Fibroblast of lung (primary cell): ENCODE data around the gene CNN2. TPM values are rescaled to one million over a fixed set of nuclear protein-coding genes. Genes with fewer than 3 reads are reported as not detected.

Source experiments
- DNase-seq, 2 donors: peaks; one replicate each; pipeline versions ENCODE4 v3.0.0 to v3.0.0-alpha.2; 2010; ENCODE audit warnings: low read depth in 2 of 2
- H2AFZ ChIP-seq: 2 replicates; pipeline ENCODE4 v1.5.1; 2012; ENCODE audit warnings: low read length, control low read depth, inconsistent platforms
- H3K27ac ChIP-seq: 2 replicates; pipeline ENCODE4 v1.5.1; 2011; ENCODE audit warnings: low read length, control low read depth; ENCODE audit not compliant: insufficient read depth
- H3K27me3 ChIP-seq: 2 replicates; pipeline ENCODE4 v1.5.1; 2011; ENCODE audit warnings: mild to moderate bottlenecking, low read length; ENCODE audit not compliant: control insufficient read depth, insufficient read depth
- H3K36me3 ChIP-seq: 2 replicates; pipeline ENCODE4 v1.5.1; 2011; ENCODE audit warnings: low read length; ENCODE audit not compliant: control insufficient read depth, insufficient read depth
- H3K4me1 ChIP-seq: 2 replicates; pipeline ENCODE4 v1.5.1; 2011; ENCODE audit warnings: low read length; ENCODE audit not compliant: control insufficient read depth, insufficient read depth; ENCODE audit errors: extremely low read depth
- H3K4me2 ChIP-seq: 2 replicates; pipeline ENCODE4 v1.5.1; 2011; ENCODE audit warnings: low read length, control low read depth; ENCODE audit not compliant: insufficient read depth; ENCODE audit errors: extremely low read depth
- H3K4me3 ChIP-seq, 4 experiments: fragments of 200-600 bp in 1 of 4; sonication (generic) in 1 of 4; replicated peaks in 1 of 4; 2 replicates each; pipeline ENCODE4 v1.5.1; 2011 to 2016; ENCODE audit warnings: low read length in 4 of 4, low read depth in 3 of 4, mild to moderate bottlenecking in 3 of 4, control low read depth in 2 of 4, inconsistent platforms in 1 of 4, mixed read lengths in 1 of 4; ENCODE audit not compliant: insufficient read depth in 1 of 4; ENCODE audit errors: control extremely low read depth in 1 of 4
- H3K79me2 ChIP-seq: 2 replicates; pipeline ENCODE4 v1.5.1; 2012; ENCODE audit warnings: mild to moderate bottlenecking, low read length, inconsistent platforms; ENCODE audit not compliant: control insufficient read depth, insufficient read depth
- H3K9ac ChIP-seq: 2 replicates; pipeline ENCODE4 v1.5.1; 2011; ENCODE audit warnings: mild to moderate bottlenecking, low read length, control low read depth; ENCODE audit not compliant: insufficient read depth
- H3K9me3 ChIP-seq: 2 replicates; pipeline ENCODE4 v1.5.1; 2012; ENCODE audit warnings: low read depth, low read length; ENCODE audit not compliant: control insufficient read depth, insufficient read depth
- H4K20me1 ChIP-seq: 2 replicates; pipeline ENCODE4 v1.5.1; 2011; ENCODE audit warnings: low read length; ENCODE audit not compliant: control insufficient read depth, insufficient read depth; ENCODE audit errors: extremely low read depth
- EZH2 ChIP-seq: IDR thresholded peaks from 2 replicates; pipeline ENCODE4 v1.5.1; 2012; ENCODE audit warnings: low read length, control low read depth, mild to moderate bottlenecking; ENCODE audit errors: missing control alignments
- polyA plus RNA-seq, 2 donors: library from polyadenylated mRNA; depleted of rRNA in 1 of 2; stranded (reverse) in 1 of 2; unstranded in 1 of 2; fragments of >200 nt; gene quantifications; 2 replicates each; pipeline ENCODE4 v1.2.1, GENCODE V29; 2011 to 2012; ENCODE audit warnings: missing spikeins in 1 of 2
- total RNA-seq: library from RNA; depleted of rRNA; stranded (reverse); fragments of >200 nt; gene quantifications from 2 replicates; pipeline ENCODE4 v1.2.1, GENCODE V29; 2014
- TF ChIP-seq, protein P1 (sequence below), 2 donors: IDR thresholded peaks in 1 of 2; conservative IDR thresholded peaks in 1 of 2; 1 replicate in 1 of 2; 2 replicates in 1 of 2; pipeline ENCODE4 v1.5.1; 2011 to 2012; ENCODE audit warnings: low read length in 2 of 2, control low read depth in 1 of 2, inconsistent platforms in 1 of 2, low read depth in 1 of 2, mild to moderate bottlenecking in 1 of 2

Gene CNN2
- total and polyA plus RNA-seq, 2 donors (not counting 1 experiment from before 2014, with no cell fraction given), result 194 to 473 TPM

DNA sequence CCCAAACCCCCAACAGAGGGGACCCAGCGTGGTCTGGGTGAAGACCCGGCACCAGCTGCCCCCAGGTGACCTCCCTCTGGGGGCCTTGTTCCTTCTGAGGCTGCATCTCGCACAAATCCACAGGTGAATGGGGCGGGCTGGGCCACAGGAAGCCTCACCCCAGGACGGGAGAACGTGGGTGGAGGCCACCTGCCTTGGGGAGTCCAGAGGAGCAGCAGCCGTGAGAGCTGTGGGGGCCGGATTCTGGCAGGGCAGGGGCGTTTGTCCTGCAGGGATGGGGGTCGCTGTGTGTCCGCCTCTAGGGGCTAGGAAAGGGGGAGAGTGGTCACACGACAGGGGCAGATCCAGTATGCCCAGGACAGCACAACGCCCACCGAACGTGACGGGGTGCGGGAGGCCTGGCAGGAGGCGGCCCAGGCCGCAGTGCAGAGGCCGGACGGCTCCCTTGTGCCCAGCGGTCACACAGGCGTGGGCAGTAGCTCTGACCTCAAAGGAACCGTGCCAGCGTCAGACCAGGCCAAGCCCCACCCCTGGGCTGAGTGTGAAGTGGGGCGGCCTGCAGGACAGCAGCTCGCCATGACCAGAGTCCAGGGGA is 62.1 kb downstream of the CNN2 start:
- H4K20me1 ChIP-seq, result no peaks in the 10 kb centered on the region
- no peak for DNase-seq

More for the DNA sequence above, 62.1 kb downstream of the CNN2 start:
- H3K9ac ChIP-seq, result no peak overlapping the region
- H3K4me1 ChIP-seq, result no peaks in the 10 kb centered on the region
- no peak overlapping the region for H2AFZ ChIP-seq
- peaks cover 10% of the 10 kb centered on the region for H3K79me2 ChIP-seq
- no peaks in the 10 kb centered on the region for H3K9me3 ChIP-seq
- H3K36me3 ChIP-seq, result peaks cover 24% of the 10 kb centered on the region
- no peaks in the 10 kb centered on the region for H3K27me3 ChIP-seq
- no peak overlapping the region for H3K27ac ChIP-seq
- no peak overlapping the region for H3K4me3 ChIP-seq
- no peak for TF ChIP-seq EZH2
- TF ChIP-seq, protein P1, sequence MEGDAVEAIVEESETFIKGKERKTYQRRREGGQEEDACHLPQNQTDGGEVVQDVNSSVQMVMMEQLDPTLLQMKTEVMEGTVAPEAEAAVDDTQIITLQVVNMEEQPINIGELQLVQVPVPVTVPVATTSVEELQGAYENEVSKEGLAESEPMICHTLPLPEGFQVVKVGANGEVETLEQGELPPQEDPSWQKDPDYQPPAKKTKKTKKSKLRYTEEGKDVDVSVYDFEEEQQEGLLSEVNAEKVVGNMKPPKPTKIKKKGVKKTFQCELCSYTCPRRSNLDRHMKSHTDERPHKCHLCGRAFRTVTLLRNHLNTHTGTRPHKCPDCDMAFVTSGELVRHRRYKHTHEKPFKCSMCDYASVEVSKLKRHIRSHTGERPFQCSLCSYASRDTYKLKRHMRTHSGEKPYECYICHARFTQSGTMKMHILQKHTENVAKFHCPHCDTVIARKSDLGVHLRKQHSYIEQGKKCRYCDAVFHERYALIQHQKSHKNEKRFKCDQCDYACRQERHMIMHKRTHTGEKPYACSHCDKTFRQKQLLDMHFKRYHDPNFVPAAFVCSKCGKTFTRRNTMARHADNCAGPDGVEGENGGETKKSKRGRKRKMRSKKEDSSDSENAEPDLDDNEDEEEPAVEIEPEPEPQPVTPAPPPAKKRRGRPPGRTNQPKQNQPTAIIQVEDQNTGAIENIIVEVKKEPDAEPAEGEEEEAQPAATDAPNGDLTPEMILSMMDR (conservative IDR thresholded peaks at IDR 0.05 in 1 of 2, IDR thresholded peaks at IDR 0.05 in 1 of 2; ENCODE audit: low read depth in 1 of 2, low read length in 2 of 2), result no peak
- no peak overlapping the region for H3K4me2 ChIP-seq

Other genes with a start within 250 kb of the CNN2 start
- 67.5 and 83.1 TPM in 2 replicates for gene PTBP1, start 229.2 kb upstream of the CNN2 start, total RNA-seq
- 74.6 and 142 TPM in 2 replicates for gene PTBP1, start 229.2 kb upstream of the CNN2 start, polyA plus RNA-seq
- gene PLPPR3, start 204.7 kb upstream of the CNN2 start, total RNA-seq, result 1.5 and 2.5 TPM in 2 replicates
- 0.19 and 0.30 TPM in 2 replicates for gene PLPPR3, start 204.7 kb upstream of the CNN2 start, polyA plus RNA-seq
- 0.17 TPM in 1 of 2 replicates, not detected in the other for gene AZU1, start 198.8 kb upstream of the CNN2 start, total RNA-seq
- gene AZU1, start 198.8 kb upstream of the CNN2 start, polyA plus RNA-seq, result not detected in 2 replicates
- not detected in 2 replicates for gene PRTN3, start 185.6 kb upstream of the CNN2 start, total RNA-seq
- not detected in 2 replicates for gene PRTN3, start 185.6 kb upstream of the CNN2 start, polyA plus RNA-seq
- gene ELANE, start 174.3 kb upstream of the CNN2 start, total RNA-seq, result 0.51 and 0.66 TPM in 2 replicates
- gene ELANE, start 174.3 kb upstream of the CNN2 start, polyA plus RNA-seq, result 0.07 and 0.48 TPM in 2 replicates
- gene CFD, start 166.9 kb upstream of the CNN2 start, total RNA-seq, result 18.8 and 206 TPM in 2 replicates
- 1.00 and 3.3 TPM in 2 replicates for gene CFD, start 166.9 kb upstream of the CNN2 start, polyA plus RNA-seq
- 24.4 and 35.0 TPM in 2 replicates for gene MED16, start 133.4 kb upstream of the CNN2 start, total RNA-seq
- 19.3 and 26.2 TPM in 2 replicates for gene MED16, start 133.4 kb upstream of the CNN2 start, polyA plus RNA-seq
- gene RNU6-9, start 133.1 kb upstream of the CNN2 start, total RNA-seq, result not detected in 2 replicates
- gene RNU6-9, start 133.1 kb upstream of the CNN2 start, polyA plus RNA-seq, result not detected in 2 replicates
- gene R3HDM4, start 113.4 kb upstream of the CNN2 start, total RNA-seq, result 13.2 and 13.4 TPM in 2 replicates
- gene R3HDM4, start 113.4 kb upstream of the CNN2 start, polyA plus RNA-seq, result 20.9 and 25.5 TPM in 2 replicates
- gene KISS1R, start 109.3 kb upstream of the CNN2 start, total RNA-seq, result not detected in 2 replicates
- not detected in 2 replicates for gene KISS1R, start 109.3 kb upstream of the CNN2 start, polyA plus RNA-seq
- gene ARID3A, start 100.6 kb upstream of the CNN2 start, total RNA-seq, result 12.1 and 14.9 TPM in 2 replicates
- 6.4 and 8.7 TPM in 2 replicates for gene ARID3A, start 100.6 kb upstream of the CNN2 start, polyA plus RNA-seq
- 41.6 and 42.3 TPM in 2 replicates for gene WDR18, start 42.3 kb upstream of the CNN2 start, total RNA-seq
- 10.0 and 16.1 TPM in 2 replicates for gene WDR18, start 42.3 kb upstream of the CNN2 start, polyA plus RNA-seq
- 0.51 and 0.66 TPM in 2 replicates for gene GRIN3B, start 26.2 kb upstream of the CNN2 start, total RNA-seq
- 0.12 and 0.25 TPM in 2 replicates for gene GRIN3B, start 26.2 kb upstream of the CNN2 start, polyA plus RNA-seq
- 47.5 and 57.8 TPM in 2 replicates for gene TMEM259, start 5.5 kb upstream of the CNN2 start, total RNA-seq
- 67.1 and 67.9 TPM in 2 replicates for gene TMEM259, start 5.5 kb upstream of the CNN2 start, polyA plus RNA-seq
- not detected in 2 replicates for gene RNU6-2, start 5.1 kb upstream of the CNN2 start, total RNA-seq
- gene RNU6-2, start 5.1 kb upstream of the CNN2 start, polyA plus RNA-seq, result not detected in 2 replicates
- 2.3 and 9.7 TPM in 2 replicates for gene ABCA7, start 13.5 kb downstream of the CNN2 start, total RNA-seq
- gene ABCA7, start 13.5 kb downstream of the CNN2 start, polyA plus RNA-seq, result 2.2 and 2.3 TPM in 2 replicates
- gene ARHGAP45, start 40.6 kb downstream of the CNN2 start, total RNA-seq, result 0.77 and 1.8 TPM in 2 replicates
- 0.42 and 0.78 TPM in 2 replicates for gene ARHGAP45, start 40.6 kb downstream of the CNN2 start, polyA plus RNA-seq
- 55.2 and 55.5 TPM in 2 replicates for gene POLR2E, start 68.8 kb downstream of the CNN2 start, total RNA-seq
- gene POLR2E, start 68.8 kb downstream of the CNN2 start, polyA plus RNA-seq, result 130 and 214 TPM in 2 replicates
- 428 and 430 TPM in 2 replicates for gene GPX4, start 77.4 kb downstream of the CNN2 start, total RNA-seq
- gene GPX4, start 77.4 kb downstream of the CNN2 start, polyA plus RNA-seq, result 325 and 473 TPM in 2 replicates
- gene SBNO2, start 147.7 kb downstream of the CNN2 start, total RNA-seq, result 49.6 and 55.8 TPM in 2 replicates
- 12.6 and 14.3 TPM in 2 replicates for gene SBNO2, start 147.7 kb downstream of the CNN2 start, polyA plus RNA-seq
- 96.6 and 100 TPM in 2 replicates for gene STK11, start 179.2 kb downstream of the CNN2 start, total RNA-seq
- 23.7 TPM in 2 replicates for gene STK11, start 179.2 kb downstream of the CNN2 start, polyA plus RNA-seq
- gene CBARP, start 211.4 kb downstream of the CNN2 start, total RNA-seq, result 1.5 TPM in 2 replicates
- gene CBARP, start 211.4 kb downstream of the CNN2 start, polyA plus RNA-seq, result 0.31 and 1.0 TPM in 2 replicates
- gene ATP5F1D, start 215.1 kb downstream of the CNN2 start, total RNA-seq, result 13.4 and 20.5 TPM in 2 replicates
- gene ATP5F1D, start 215.1 kb downstream of the CNN2 start, polyA plus RNA-seq, result 53.8 and 79.8 TPM in 2 replicates
- gene MIDN, start 222.0 kb downstream of the CNN2 start, total RNA-seq, result 13.6 and 18.8 TPM in 2 replicates
- gene MIDN, start 222.0 kb downstream of the CNN2 start, polyA plus RNA-seq, result 12.0 and 18.0 TPM in 2 replicates
- gene CIRBP, start 242.7 kb downstream of the CNN2 start, total RNA-seq, result 104 and 110 TPM in 2 replicates
- 260 and 298 TPM in 2 replicates for gene CIRBP, start 242.7 kb downstream of the CNN2 start, polyA plus RNA-seq
- gene FAM174C, start 248.9 kb downstream of the CNN2 start, total RNA-seq, result 22.5 and 24.7 TPM in 2 replicates
- gene FAM174C, start 248.9 kb downstream of the CNN2 start, polyA plus RNA-seq, result 16.1 and 23.7 TPM in 2 replicates